Measurements from ENCODE around the gene ABCC3. TPM values are rescaled to one million over a fixed set of nuclear protein-coding genes. Genes with fewer than 3 reads are reported as not detected.

The ABCC3 gene
- total and polyA plus RNA-seq, 9 of the 15 experiments (the other 6 are each of a cell fraction or from before 2014, with no cell fraction given), result 0.03 to 1.6 (median 0.42) TPM; not detected in 5

DNA sequence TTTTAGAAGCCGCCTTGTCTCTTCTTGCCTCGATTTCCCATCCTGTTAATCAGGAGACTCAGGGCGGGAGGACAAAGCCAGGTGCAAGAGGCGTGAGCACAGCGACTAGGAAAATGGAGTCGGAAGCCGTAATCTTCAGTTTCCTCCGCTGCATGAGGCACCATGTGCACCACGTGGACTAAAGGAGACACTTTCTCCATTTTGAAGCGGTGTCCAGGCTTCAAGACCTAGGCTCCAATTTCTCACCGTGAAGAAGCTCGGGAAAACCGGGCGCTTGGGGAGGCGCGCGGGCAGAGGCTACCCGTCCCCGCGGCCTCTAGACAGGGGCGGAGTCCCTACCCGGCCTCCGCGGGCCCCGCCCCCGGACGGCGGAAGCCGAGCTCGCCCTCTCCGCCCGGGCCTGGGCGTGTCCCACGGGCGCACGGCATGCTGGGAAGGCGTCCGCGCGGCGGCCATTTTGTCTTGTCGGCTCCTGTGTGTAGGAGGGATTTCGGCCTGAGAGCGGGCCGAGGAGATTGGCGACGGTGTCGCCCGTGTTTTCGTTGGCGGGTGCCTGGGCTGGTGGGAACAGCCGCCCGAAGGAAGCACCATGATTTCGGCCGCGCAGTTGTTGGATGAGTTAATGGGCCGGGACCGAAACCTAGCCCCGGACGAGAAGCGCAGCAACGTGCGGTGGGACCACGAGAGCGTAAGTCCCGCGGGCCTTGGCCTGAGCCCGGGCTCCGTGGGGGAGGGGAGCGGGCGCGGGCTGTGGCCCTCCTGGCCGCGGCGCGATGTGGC, 84.7 kb downstream of the ABCC3 start, which contains the start of gene LUC7L3 (continued):
- TF ChIP-seq SMAD1 (IDR thresholded peaks at IDR 0.05; ENCODE audit: low read depth, low read length, partially characterized antibody) (no peak), ZNF589 (CRISPR knock-in tag; IDR thresholded peaks at IDR 0.05; ENCODE audit: low read depth) (peak; percentile 78), RCOR1 (IDR thresholded peaks at IDR 0.05; ENCODE audit: borderline replicate concordance in 1 of 2, low read depth in 2 of 2, low read length in 2 of 2) (peak in 1 of 2 experiments; percentile 32; a peak in 1 of 4 replicates), FOXJ2 (tag; IDR thresholded peaks at IDR 0.05) (no peak), SAP30 (IDR thresholded peaks at IDR 0.05; ENCODE audit: borderline replicate concordance, insufficient read depth, low read depth, low read length, poor library complexity, severe bottlenecking) (peak; percentile 45), ZNF184 (CRISPR knock-in tag; IDR thresholded peaks at IDR 0.05) (no peak)
- TF ChIP-seq, protein P1, sequence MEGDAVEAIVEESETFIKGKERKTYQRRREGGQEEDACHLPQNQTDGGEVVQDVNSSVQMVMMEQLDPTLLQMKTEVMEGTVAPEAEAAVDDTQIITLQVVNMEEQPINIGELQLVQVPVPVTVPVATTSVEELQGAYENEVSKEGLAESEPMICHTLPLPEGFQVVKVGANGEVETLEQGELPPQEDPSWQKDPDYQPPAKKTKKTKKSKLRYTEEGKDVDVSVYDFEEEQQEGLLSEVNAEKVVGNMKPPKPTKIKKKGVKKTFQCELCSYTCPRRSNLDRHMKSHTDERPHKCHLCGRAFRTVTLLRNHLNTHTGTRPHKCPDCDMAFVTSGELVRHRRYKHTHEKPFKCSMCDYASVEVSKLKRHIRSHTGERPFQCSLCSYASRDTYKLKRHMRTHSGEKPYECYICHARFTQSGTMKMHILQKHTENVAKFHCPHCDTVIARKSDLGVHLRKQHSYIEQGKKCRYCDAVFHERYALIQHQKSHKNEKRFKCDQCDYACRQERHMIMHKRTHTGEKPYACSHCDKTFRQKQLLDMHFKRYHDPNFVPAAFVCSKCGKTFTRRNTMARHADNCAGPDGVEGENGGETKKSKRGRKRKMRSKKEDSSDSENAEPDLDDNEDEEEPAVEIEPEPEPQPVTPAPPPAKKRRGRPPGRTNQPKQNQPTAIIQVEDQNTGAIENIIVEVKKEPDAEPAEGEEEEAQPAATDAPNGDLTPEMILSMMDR (IDR thresholded peaks at IDR 0.05 in 2 of 3, conservative IDR thresholded peaks at IDR 0.05 in 1 of 3; ENCODE audit: insufficient read depth in 2 of 3, low read depth in 1 of 3, low read length in 3 of 3), result peak in 1 of 3 experiments; percentile 3; a peak in 1 of 6 replicates
- TF ChIP-seq, protein P2, sequence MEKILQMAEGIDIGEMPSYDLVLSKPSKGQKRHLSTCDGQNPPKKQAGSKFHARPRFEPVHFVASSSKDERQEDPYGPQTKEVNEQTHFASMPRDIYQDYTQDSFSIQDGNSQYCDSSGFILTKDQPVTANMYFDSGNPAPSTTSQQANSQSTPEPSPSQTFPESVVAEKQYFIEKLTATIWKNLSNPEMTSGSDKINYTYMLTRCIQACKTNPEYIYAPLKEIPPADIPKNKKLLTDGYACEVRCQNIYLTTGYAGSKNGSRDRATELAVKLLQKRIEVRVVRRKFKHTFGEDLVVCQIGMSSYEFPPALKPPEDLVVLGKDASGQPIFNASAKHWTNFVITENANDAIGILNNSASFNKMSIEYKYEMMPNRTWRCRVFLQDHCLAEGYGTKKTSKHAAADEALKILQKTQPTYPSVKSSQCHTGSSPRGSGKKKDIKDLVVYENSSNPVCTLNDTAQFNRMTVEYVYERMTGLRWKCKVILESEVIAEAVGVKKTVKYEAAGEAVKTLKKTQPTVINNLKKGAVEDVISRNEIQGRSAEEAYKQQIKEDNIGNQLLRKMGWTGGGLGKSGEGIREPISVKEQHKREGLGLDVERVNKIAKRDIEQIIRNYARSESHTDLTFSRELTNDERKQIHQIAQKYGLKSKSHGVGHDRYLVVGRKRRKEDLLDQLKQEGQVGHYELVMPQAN (IDR thresholded peaks at IDR 0.05; ENCODE audit: borderline replicate concordance), result no peak; the same call in none of the 2 replicates
- TF ChIP-seq, protein P3, sequence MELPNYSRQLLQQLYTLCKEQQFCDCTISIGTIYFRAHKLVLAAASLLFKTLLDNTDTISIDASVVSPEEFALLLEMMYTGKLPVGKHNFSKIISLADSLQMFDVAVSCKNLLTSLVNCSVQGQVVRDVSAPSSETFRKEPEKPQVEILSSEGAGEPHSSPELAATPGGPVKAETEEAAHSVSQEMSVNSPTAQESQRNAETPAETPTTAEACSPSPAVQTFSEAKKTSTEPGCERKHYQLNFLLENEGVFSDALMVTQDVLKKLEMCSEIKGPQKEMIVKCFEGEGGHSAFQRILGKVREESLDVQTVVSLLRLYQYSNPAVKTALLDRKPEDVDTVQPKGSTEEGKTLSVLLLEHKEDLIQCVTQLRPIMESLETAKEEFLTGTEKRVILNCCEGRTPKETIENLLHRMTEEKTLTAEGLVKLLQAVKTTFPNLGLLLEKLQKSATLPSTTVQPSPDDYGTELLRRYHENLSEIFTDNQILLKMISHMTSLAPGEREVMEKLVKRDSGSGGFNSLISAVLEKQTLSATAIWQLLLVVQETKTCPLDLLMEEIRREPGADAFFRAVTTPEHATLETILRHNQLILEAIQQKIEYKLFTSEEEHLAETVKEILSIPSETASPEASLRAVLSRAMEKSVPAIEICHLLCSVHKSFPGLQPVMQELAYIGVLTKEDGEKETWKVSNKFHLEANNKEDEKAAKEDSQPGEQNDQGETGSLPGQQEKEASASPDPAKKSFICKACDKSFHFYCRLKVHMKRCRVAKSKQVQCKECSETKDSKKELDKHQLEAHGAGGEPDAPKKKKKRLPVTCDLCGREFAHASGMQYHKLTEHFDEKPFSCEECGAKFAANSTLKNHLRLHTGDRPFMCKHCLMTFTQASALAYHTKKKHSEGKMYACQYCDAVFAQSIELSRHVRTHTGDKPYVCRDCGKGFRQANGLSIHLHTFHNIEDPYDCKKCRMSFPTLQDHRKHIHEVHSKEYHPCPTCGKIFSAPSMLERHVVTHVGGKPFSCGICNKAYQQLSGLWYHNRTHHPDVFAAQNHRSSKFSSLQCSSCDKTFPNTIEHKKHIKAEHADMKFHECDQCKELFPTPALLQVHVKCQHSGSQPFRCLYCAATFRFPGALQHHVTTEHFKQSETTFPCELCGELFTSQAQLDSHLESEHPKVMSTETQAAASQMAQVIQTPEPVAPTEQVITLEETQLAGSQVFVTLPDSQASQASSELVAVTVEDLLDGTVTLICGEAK (IDR thresholded peaks at IDR 0.05), result peak; percentile 59; the same call in 1 of the 2 replicates
- TF ChIP-seq, protein P3 (CRISPR knock-in tag; IDR thresholded peaks at IDR 0.05), result no peak
- TF ChIP-seq, protein P4, sequence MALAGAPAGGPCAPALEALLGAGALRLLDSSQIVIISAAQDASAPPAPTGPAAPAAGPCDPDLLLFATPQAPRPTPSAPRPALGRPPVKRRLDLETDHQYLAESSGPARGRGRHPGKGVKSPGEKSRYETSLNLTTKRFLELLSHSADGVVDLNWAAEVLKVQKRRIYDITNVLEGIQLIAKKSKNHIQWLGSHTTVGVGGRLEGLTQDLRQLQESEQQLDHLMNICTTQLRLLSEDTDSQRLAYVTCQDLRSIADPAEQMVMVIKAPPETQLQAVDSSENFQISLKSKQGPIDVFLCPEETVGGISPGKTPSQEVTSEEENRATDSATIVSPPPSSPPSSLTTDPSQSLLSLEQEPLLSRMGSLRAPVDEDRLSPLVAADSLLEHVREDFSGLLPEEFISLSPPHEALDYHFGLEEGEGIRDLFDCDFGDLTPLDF (CRISPR knock-in tag; IDR thresholded peaks at IDR 0.05), result peak; percentile 76
